HEK293 (cell line): ENCODE results near the gene MAP3K15.

Experiments
- CTCF ChIA-PET: fragments of 350-600 bp; formaldehyde crosslinking; extraction: SDS; loops from one replicate; lab custom pipeline; 2021; ENCODE audit warnings: antibody characterized with exemption; lab: Yijun Ruan, JAX
- POLR2A ChIA-PET: fragments of 300-600 bp; formaldehyde crosslinking; extraction: SDS; loops from one replicate; lab custom pipeline; 2020; ENCODE audit warnings: antibody characterized with exemption, inconsistent platforms; lab: Yijun Ruan, JAX
- H3K27ac ChIP-seq: fragments of 200-500 bp; sonication (Bioruptor generic); 2 replicates; pipeline ENCODE4 v1.5.1; 2014; ENCODE audit warnings: low read depth, low read length, control low read depth, inconsistent platforms; ENCODE audit errors: extremely low read depth
- H3K36me3 ChIP-seq, 2 experiments: fragments of 200-500 bp in 1 of 2; sonication (Bioruptor generic) in 1 of 2; 1 replicate in 1 of 2; 2 replicates in 1 of 2; pipeline ENCODE4 v1.5.1; 2014 to 2017; ENCODE audit warnings: inconsistent platforms in 2 of 2, low read length in 2 of 2; ENCODE audit not compliant: control insufficient read depth in 2 of 2, insufficient read depth in 1 of 2
- H3K4me1 ChIP-seq: fragments of 200-500 bp; sonication (Bioruptor generic); 2 replicates; pipeline ENCODE4 v1.5.1; 2014; ENCODE audit warnings: mild to moderate bottlenecking, low read length, inconsistent platforms; ENCODE audit not compliant: control insufficient read depth, insufficient read depth
- H3K4me3 ChIP-seq: 2 replicates; pipeline ENCODE4 v1.5.1; 2011; ENCODE audit warnings: low read depth, mild to moderate bottlenecking, control low read depth, low read length, moderate library complexity
- H3K9me3 ChIP-seq: fragments of 200-500 bp; sonication (Bioruptor generic); 2 replicates; pipeline ENCODE4 v1.5.1; 2014; ENCODE audit warnings: low read depth, low read length, inconsistent platforms; ENCODE audit not compliant: control insufficient read depth, insufficient read depth
- BCL11B ChIP-seq: fragments of 450-650 bp; formaldehyde crosslinking; IDR thresholded peaks from 2 replicates; pipeline ENCODE4 v1.5.1; 2016; ENCODE audit warnings: low read depth, missing biosample characterization, missing genetic modification characterization
- GLIS1 ChIP-seq: fragments of 450-650 bp; formaldehyde crosslinking; IDR thresholded peaks from 2 replicates; pipeline ENCODE4 v1.5.1; 2016; ENCODE audit warnings: missing biosample characterization, missing genetic modification characterization
- KLF16 ChIP-seq: fragments of 450-650 bp; formaldehyde crosslinking; IDR thresholded peaks from 2 replicates; pipeline ENCODE4 v1.5.1; 2017; ENCODE audit warnings: missing biosample characterization, missing genetic modification characterization
- KLF8 ChIP-seq: fragments of 450-650 bp; formaldehyde crosslinking; IDR thresholded peaks from 2 replicates; pipeline ENCODE4 v1.5.1; 2016; ENCODE audit warnings: missing biosample characterization, missing genetic modification characterization
- KLF9 ChIP-seq: fragments of 450-650 bp; formaldehyde crosslinking; IDR thresholded peaks from 2 replicates; pipeline ENCODE4 v1.5.1; 2016; ENCODE audit warnings: missing biosample characterization, missing genetic modification characterization, low read depth
- MEIS1 ChIP-seq: sonication (generic); formaldehyde crosslinking; IDR thresholded peaks from 2 replicates; pipeline ENCODE4 v1.8.1; 2022; ENCODE audit warnings: missing genetic modification reagents, mild to moderate bottlenecking, borderline replicate concordance
- MZF1 ChIP-seq: fragments of 450-650 bp; formaldehyde crosslinking; IDR thresholded peaks from 2 replicates; pipeline ENCODE4 v1.5.1; 2017; ENCODE audit warnings: missing biosample characterization, missing genetic modification characterization, borderline replicate concordance
- ZBTB21 ChIP-seq: fragments of 450-650 bp; formaldehyde crosslinking; IDR thresholded peaks from 2 replicates; pipeline ENCODE4 v1.5.1; 2017; ENCODE audit warnings: missing biosample characterization, missing genetic modification characterization
- ZBTB48 ChIP-seq: fragments of 450-650 bp; formaldehyde crosslinking; IDR thresholded peaks from 2 replicates; pipeline ENCODE4 v1.5.1; 2016; ENCODE audit warnings: missing biosample characterization, missing genetic modification characterization
- ZBTB8A ChIP-seq: fragments of 450-650 bp; formaldehyde crosslinking; IDR thresholded peaks from 2 replicates; pipeline ENCODE4 v1.5.1; 2016; ENCODE audit warnings: missing biosample characterization, missing genetic modification characterization
- ZEB2 ChIP-seq: fragments of 450-650 bp; formaldehyde crosslinking; IDR thresholded peaks from 2 replicates; pipeline ENCODE4 v1.5.1; 2016; ENCODE audit warnings: missing biosample characterization, missing genetic modification characterization
- ZNF175 ChIP-seq: fragments of 450-650 bp; formaldehyde crosslinking; IDR thresholded peaks from 2 replicates; pipeline ENCODE4 v1.5.1; 2016; ENCODE audit warnings: missing biosample characterization, missing genetic modification characterization
- ZNF221 ChIP-seq: fragments of 450-650 bp; formaldehyde crosslinking; IDR thresholded peaks from 2 replicates; pipeline ENCODE4 v1.5.1; 2017; ENCODE audit warnings: missing biosample characterization, missing genetic modification characterization, borderline replicate concordance
- ZNF302 ChIP-seq: fragments of 450-650 bp; formaldehyde crosslinking; IDR thresholded peaks from 2 replicates; pipeline ENCODE4 v1.5.1; 2016; ENCODE audit warnings: missing biosample characterization, missing genetic modification characterization, low read depth
- ZNF311 ChIP-seq: fragments of 450-650 bp; formaldehyde crosslinking; IDR thresholded peaks from 2 replicates; pipeline ENCODE4 v1.5.1; 2017; ENCODE audit warnings: missing biosample characterization, missing genetic modification characterization, borderline replicate concordance
- ZNF366 ChIP-seq: fragments of 450-650 bp; formaldehyde crosslinking; conservative IDR thresholded peaks from 2 replicates; pipeline ENCODE4 v1.5.1; 2016; ENCODE audit warnings: missing biosample characterization, missing genetic modification characterization
- ZNF416 ChIP-seq: fragments of 450-650 bp; formaldehyde crosslinking; IDR thresholded peaks from 2 replicates; pipeline ENCODE4 v1.5.1; 2016; ENCODE audit warnings: missing biosample characterization, missing genetic modification characterization
- ZNF544 ChIP-seq: fragments of 450-650 bp; formaldehyde crosslinking; IDR thresholded peaks from 2 replicates; pipeline ENCODE4 v1.5.0; 2017; ENCODE audit warnings: missing biosample characterization, missing genetic modification characterization
- ZNF549 ChIP-seq: fragments of 450-650 bp; IDR thresholded peaks from 2 replicates; pipeline ENCODE4 v1.5.1; 2018; ENCODE audit warnings: missing biosample characterization, missing genetic modification characterization, mild to moderate bottlenecking, inconsistent platforms, moderate library complexity
- ZNF585B ChIP-seq: fragments of 450-650 bp; formaldehyde crosslinking; IDR thresholded peaks from 2 replicates; pipeline ENCODE4 v1.5.1; 2016; ENCODE audit warnings: missing biosample characterization, missing genetic modification characterization
- ZNF654 ChIP-seq: fragments of 450-650 bp; formaldehyde crosslinking; IDR thresholded peaks from 2 replicates; pipeline ENCODE4 v1.5.1; 2016; ENCODE audit warnings: low read depth, missing biosample characterization, missing genetic modification characterization
- ZNF776 ChIP-seq: fragments of 450-650 bp; formaldehyde crosslinking; IDR thresholded peaks from 2 replicates; pipeline ENCODE4 v1.5.0; 2017; ENCODE audit warnings: missing biosample characterization, missing genetic modification characterization, borderline replicate concordance
- ZXDB ChIP-seq: fragments of 450-650 bp; formaldehyde crosslinking; IDR thresholded peaks from 2 replicates; pipeline ENCODE4 v1.5.1; 2016; ENCODE audit warnings: missing biosample characterization, missing genetic modification characterization
- TF ChIP-seq, protein P1 (sequence below): fragments of 450-650 bp; formaldehyde crosslinking; IDR thresholded peaks from 2 replicates; pipeline ENCODE4 v1.5.1; 2016; ENCODE audit warnings: missing biosample characterization, missing genetic modification characterization
- TF ChIP-seq, protein P2 (sequence below): fragments of 450-650 bp; formaldehyde crosslinking; IDR thresholded peaks from 2 replicates; pipeline ENCODE4 v1.5.1; 2016; ENCODE audit warnings: missing biosample characterization, missing genetic modification characterization
- TF ChIP-seq, protein P3 (sequence below): fragments of 450-650 bp; formaldehyde crosslinking; IDR thresholded peaks from 2 replicates; pipeline ENCODE4 v1.5.1; 2016; ENCODE audit warnings: missing biosample characterization, missing genetic modification characterization, low read depth

Gene MAP3K15

DNA sequence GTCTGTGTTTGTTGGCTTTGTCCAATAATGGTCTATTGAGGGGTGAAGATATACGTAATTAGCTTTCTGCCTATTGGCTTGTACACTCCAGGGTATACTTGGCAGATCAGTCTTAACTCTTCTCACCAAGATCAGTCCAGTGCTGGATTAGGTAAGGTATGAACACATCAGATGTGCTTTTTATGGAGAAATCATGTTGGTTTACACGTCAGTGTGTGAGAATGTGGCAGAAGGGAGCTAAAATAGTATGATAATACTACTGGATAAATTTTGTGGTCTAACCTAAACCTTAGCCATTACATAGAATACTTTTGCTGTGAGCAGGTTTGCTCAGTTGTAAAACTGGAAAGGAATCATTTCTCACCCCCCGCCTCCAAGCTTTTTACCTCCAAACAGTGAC, 167.4 kb downstream of the MAP3K15 start:
- Histone ChIP-seq H3K4me3 (no peak overlapping the region), H3K9me3 (no peaks in the 10 kb centered on the region), H3K36me3 (peaks cover 11 to 43% of the 10 kb centered on the region in 2 experiments; a peak in 2 of 3 replicates), H3K4me1 (no peaks in the 10 kb centered on the region), H3K27ac (no peak overlapping the region)
- CTCF ChIA-PET, result no interaction called here
- TF ChIP-seq GLIS1 (tag by site-specific recombination), result no peak
- no peak for TF ChIP-seq ZNF311 (tag by site-specific recombination)
- no peak for TF ChIP-seq ZEB2 (tag by site-specific recombination)
- no peak for TF ChIP-seq MZF1
- no peak for TF ChIP-seq ZNF416 (tag by site-specific recombination)
- TF ChIP-seq, all 188 proteins: peak for 0
- POLR2A ChIA-PET, result no interaction called here

DNA sequence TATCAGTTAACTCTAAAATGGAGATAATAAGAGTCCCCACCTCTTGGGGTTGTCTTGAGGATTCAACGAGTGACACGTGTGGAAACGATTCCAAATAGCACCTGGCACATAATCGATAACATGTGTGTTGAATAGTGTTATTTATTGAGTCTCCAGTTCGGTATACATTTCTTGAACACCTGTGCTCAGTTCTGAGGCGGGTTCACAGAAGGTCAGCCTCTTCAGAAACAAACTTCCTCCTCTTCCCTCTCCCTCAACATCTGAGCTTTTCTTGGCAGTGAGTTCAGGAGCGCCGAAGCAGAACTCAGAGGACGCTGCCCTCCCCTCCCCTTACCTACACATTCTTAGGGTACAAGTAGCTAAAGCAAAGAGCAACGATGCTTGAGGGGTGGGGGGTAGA, 170.6 kb downstream of the MAP3K15 start:
- peak overlapping the region; percentile 78 for H3K4me3 ChIP-seq
- 0 out of 2 replicates have a peak, but pooled peaks cover 3% of the 10 kb centered on the region for H3K4me1 ChIP-seq
- peaks cover 0 to 13% of the 10 kb centered on the region in 2 experiments; a peak in 1 of 3 replicates for H3K36me3 ChIP-seq
- peak overlapping the region; percentile 62; the same call in 1 of the 2 replicates for H3K27ac ChIP-seq
- TF ChIP-seq ZNF549 (tag by site-specific recombination), result no peak
- TF ChIP-seq ZNF175 (tag by site-specific recombination), result no peak
- TF ChIP-seq KLF8 (tag by site-specific recombination), result no peak
- CTCF ChIA-PET, result no interaction called here
- H3K9me3 ChIP-seq, result no peaks in the 10 kb centered on the region
- POLR2A ChIA-PET, result no interaction called here

DNA sequence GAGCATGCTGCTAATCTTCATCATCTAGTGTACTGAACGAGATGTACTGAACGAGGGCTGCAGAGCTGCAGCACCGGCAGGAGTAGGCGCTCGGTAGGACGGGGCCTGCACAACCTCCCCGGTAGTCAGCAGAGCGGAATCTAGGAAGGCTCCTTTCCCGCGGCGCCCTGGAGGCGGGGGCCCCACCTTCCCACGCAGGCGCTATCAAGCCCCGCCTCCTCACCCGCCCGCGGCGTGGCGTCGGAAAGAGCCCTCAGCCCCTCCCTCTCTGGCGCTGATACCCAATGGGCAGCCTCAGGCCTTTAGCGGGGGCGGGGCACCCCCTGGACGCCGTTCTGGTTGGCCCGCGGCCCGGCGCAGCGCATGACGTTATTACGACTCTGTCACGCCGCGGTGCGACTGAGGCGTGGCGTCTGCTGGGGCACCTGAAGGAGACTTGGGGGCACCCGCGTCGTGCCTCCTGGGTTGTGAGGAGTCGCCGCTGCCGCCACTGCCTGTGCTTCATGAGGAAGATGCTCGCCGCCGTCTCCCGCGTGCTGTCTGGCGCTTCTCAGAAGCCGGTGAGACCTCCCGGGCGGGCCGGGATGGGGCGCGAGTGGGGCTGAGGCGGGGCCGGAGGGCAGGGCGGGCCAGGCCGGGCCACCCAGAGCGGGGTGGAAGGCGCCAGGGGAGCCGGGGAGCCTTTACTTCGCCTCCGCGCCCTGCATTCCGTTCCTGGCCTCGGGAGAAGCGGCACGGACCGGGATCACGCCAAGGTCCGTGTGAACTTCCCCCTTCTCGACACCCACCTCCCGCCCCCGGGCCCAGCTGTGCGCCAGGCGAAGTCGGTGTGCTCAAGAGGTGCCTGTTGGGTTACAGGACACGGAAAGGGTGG, 171.5 kb downstream of the MAP3K15 start, which contains the start of gene PDHA1:
PDHA1 (plus strand) TSS at position 393 of the 874 bp plus-strand sequence; CDS start at position 504, 111 bp downstream.
- Histone ChIP-seq H3K36me3 (peaks cover 0 to 4% of the 10 kb centered on the region in 2 experiments; a peak in 1 of 3 replicates), H3K27ac (peak within 1 kb of the TSS; percentile 62), H3K4me1 (0 out of 2 replicates have a peak, but pooled peaks cover 3% of the 10 kb centered on the region), H3K4me3 (peak within 1 kb of the TSS; percentile 78), H3K9me3 (no peaks in the 10 kb centered on the region)
- CTCF ChIA-PET, result interaction anchor here (2.1 kb wide), 1 partner anchor 9 kb away, joined by 8 read pairs; no protein-coding TSS in a partner anchor
- POLR2A ChIA-PET, result interaction anchor here (0.5 kb wide), 1 partner anchor 188 kb away, joined by 6 read pairs; no protein-coding TSS in a partner anchor
- TF ChIP-seq ZNF585B (tag by site-specific recombination) (no peak), ZNF776 (tag by site-specific recombination) (no peak), ZNF366 (tag by site-specific recombination) (no peak), KLF16 (tag by site-specific recombination) (0 out of 2 replicates have a peak, but pooled peaks have one; percentile 14), ZBTB8A (tag by site-specific recombination) (peak; percentile 76; the same call in 1 of the 2 replicates), ZNF544 (tag by site-specific recombination) (no peak), ZBTB21 (peak; percentile 89), KLF9 (peak; percentile 71), ZBTB48 (tag by site-specific recombination) (0 out of 2 replicates have a peak, but pooled peaks have one; percentile 13), ZNF654 (tag by site-specific recombination) (no peak), BCL11B (no peak), MZF1 (no peak), KLF8 (tag by site-specific recombination) (peak; percentile 69; the same call in 1 of the 2 replicates), ZXDB (tag by site-specific recombination) (peak; percentile 47; the same call in 1 of the 2 replicates), MEIS1 (CRISPR knock-in tag) (no peak), ZNF302 (tag by site-specific recombination) (no peak), ZNF221 (tag by site-specific recombination) (no peak)
- TF ChIP-seq, protein P1, sequence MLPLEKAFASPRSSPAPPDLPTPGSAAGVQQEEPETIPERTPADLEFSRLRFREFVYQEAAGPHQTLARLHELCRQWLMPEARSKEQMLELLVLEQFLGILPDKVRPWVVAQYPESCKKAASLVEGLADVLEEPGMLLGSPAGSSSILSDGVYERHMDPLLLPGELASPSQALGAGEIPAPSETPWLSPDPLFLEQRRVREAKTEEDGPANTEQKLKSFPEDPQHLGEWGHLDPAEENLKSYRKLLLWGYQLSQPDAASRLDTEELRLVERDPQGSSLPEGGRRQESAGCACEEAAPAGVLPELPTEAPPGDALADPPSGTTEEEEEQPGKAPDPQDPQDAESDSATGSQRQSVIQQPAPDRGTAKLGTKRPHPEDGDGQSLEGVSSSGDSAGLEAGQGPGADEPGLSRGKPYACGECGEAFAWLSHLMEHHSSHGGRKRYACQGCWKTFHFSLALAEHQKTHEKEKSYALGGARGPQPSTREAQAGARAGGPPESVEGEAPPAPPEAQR (tag by site-specific recombination), result no peak
- TF ChIP-seq, protein P2, sequence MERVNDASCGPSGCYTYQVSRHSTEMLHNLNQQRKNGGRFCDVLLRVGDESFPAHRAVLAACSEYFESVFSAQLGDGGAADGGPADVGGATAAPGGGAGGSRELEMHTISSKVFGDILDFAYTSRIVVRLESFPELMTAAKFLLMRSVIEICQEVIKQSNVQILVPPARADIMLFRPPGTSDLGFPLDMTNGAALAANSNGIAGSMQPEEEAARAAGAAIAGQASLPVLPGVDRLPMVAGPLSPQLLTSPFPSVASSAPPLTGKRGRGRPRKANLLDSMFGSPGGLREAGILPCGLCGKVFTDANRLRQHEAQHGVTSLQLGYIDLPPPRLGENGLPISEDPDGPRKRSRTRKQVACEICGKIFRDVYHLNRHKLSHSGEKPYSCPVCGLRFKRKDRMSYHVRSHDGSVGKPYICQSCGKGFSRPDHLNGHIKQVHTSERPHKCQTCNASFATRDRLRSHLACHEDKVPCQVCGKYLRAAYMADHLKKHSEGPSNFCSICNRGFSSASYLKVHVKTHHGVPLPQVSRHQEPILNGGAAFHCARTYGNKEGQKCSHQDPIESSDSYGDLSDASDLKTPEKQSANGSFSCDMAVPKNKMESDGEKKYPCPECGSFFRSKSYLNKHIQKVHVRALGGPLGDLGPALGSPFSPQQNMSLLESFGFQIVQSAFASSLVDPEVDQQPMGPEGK (tag by site-specific recombination), result peak; percentile 91
- TF ChIP-seq, protein P3, sequence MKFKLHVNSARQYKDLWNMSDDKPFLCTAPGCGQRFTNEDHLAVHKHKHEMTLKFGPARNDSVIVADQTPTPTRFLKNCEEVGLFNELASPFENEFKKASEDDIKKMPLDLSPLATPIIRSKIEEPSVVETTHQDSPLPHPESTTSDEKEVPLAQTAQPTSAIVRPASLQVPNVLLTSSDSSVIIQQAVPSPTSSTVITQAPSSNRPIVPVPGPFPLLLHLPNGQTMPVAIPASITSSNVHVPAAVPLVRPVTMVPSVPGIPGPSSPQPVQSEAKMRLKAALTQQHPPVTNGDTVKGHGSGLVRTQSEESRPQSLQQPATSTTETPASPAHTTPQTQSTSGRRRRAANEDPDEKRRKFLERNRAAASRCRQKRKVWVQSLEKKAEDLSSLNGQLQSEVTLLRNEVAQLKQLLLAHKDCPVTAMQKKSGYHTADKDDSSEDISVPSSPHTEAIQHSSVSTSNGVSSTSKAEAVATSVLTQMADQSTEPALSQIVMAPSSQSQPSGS, result peak; percentile 31; the same call in 1 of the 2 replicates
